HepG2 (cell line): Measurements from ENCODE around the gene BST2. TPM values are rescaled to one million over a fixed set of nuclear protein-coding genes. Genes with fewer than 3 reads are reported as not detected.

ENCODE experiments used
- ADNP ChIP-seq: sonication (generic); formaldehyde crosslinking; IDR thresholded peaks from 2 replicates; pipeline ENCODE4 v1.4.0; 2020; ENCODE audit warnings: missing genetic modification reagents
- ESRRA ChIP-seq: sonication (generic); formaldehyde crosslinking; IDR thresholded peaks from 2 replicates; pipeline ENCODE4 v1.5.1; 2020; ENCODE audit warnings: mild to moderate bottlenecking, low read depth, missing genetic modification reagents
- HNRNPK ChIP-seq: fragments of 200-400 bp; formaldehyde crosslinking; IDR thresholded peaks from 2 replicates; pipeline ENCODE4 v1.6.1; 2018; ENCODE audit warnings: low read length, low read depth, moderate library complexity, mild to moderate bottlenecking; ENCODE audit not compliant: poor library complexity, severe bottlenecking
- ISX ChIP-seq: sonication (generic); formaldehyde crosslinking; conservative IDR thresholded peaks from 2 replicates; pipeline ENCODE4 v1.5.0; 2020; ENCODE audit warnings: missing genetic modification reagents
- KAT2B ChIP-seq: fragments of 150-350 bp; IDR thresholded peaks from 2 replicates; pipeline ENCODE4 v1.6.1; 2014; ENCODE audit warnings: low read depth, low read length, borderline replicate concordance
- KLF6 ChIP-seq: IDR thresholded peaks from 2 replicates; pipeline ENCODE4 v1.8.0; 2016; ENCODE audit warnings: missing biosample characterization, missing genetic modification reagents
- RFX3 ChIP-seq: IDR thresholded peaks from 2 replicates; pipeline ENCODE4 v1.6.1; 2016; ENCODE audit warnings: missing biosample characterization, missing genetic modification reagents
- SRY ChIP-seq: sonication (generic); formaldehyde crosslinking; IDR thresholded peaks from 2 replicates; pipeline ENCODE4 v1.8.0; 2022; ENCODE audit warnings: mild to moderate bottlenecking, missing genetic modification reagents
- ZMYM3 ChIP-seq: sonication (generic); formaldehyde crosslinking; IDR thresholded peaks from 2 replicates; pipeline ENCODE4 v1.5.1; 2020; ENCODE audit warnings: mild to moderate bottlenecking, missing genetic modification reagents
- ZNF121 ChIP-seq: sonication (generic); formaldehyde crosslinking; IDR thresholded peaks from 2 replicates; pipeline ENCODE4 v1.5.0; 2020; ENCODE audit warnings: mild to moderate bottlenecking, missing genetic modification reagents
- ZNF263 ChIP-seq: sonication (generic); formaldehyde crosslinking; IDR thresholded peaks from 2 replicates; pipeline ENCODE4 v1.4.0; 2020; ENCODE audit warnings: missing genetic modification reagents
- ZNF337 ChIP-seq: sonication (generic); formaldehyde crosslinking; IDR thresholded peaks from 2 replicates; pipeline ENCODE4 v1.5.1; 2020; ENCODE audit warnings: missing genetic modification reagents, low read depth, mild to moderate bottlenecking, borderline replicate concordance
- ZNF350 ChIP-seq: sonication (generic); formaldehyde crosslinking; IDR thresholded peaks from 2 replicates; pipeline ENCODE4 v1.4.0; 2020; ENCODE audit warnings: mild to moderate bottlenecking, low read depth, missing genetic modification reagents, borderline replicate concordance
- ZNF607 ChIP-seq: sonication (generic); formaldehyde crosslinking; IDR thresholded peaks from 2 replicates; pipeline ENCODE4 v1.5.1; 2020; ENCODE audit warnings: missing genetic modification reagents, mild to moderate bottlenecking, borderline replicate concordance
- ZNF879 ChIP-seq: sonication (generic); formaldehyde crosslinking; IDR thresholded peaks from 2 replicates; pipeline ENCODE4 v1.8.1; 2023; ENCODE audit warnings: missing genetic modification reagents
- ZSCAN25 ChIP-seq: sonication (generic); formaldehyde crosslinking; IDR thresholded peaks from 2 replicates; pipeline ENCODE4 v1.8.0; 2022; ENCODE audit warnings: mild to moderate bottlenecking, missing genetic modification reagents
- polyA plus RNA-seq, 8 experiments: library from polyadenylated mRNA; depleted of rRNA in 3 of 8; stranded (reverse) in 7 of 8; unstranded in 1 of 8; fragments of >200 nt; fragmentation: Illumina TruSeq in 4 of 8; extraction: Trizol in 4 of 8; gene quantifications; 2 replicates each; pipeline versions ENCODE4 v1.2.1 to v1.2.3, GENCODE V29; 2011 to 2016; ENCODE audit warnings: low read depth in 4 of 8, missing spikeins in 1 of 8, mixed read lengths in 1 of 8; ENCODE audit not compliant: insufficient read depth in 1 of 8
- total RNA-seq, 5 experiments: library from RNA; depleted of rRNA; stranded (reverse); fragments of >200 nt; fragmentation: Illumina TruSeq; extraction: Trizol; gene quantifications; 2 replicates each; pipeline ENCODE4 v1.2.3, GENCODE V29; 2016; ENCODE audit warnings: low read depth in 1 of 5
- TF ChIP-seq, protein P1 (sequence below): sonication (generic); formaldehyde crosslinking; IDR thresholded peaks from 2 replicates; pipeline ENCODE4 v1.4.0; 2020; ENCODE audit warnings: missing genetic modification reagents
- TF ChIP-seq, protein P2 (sequence below): IDR thresholded peaks from 2 replicates; pipeline ENCODE4 v1.6.1; 2016; ENCODE audit warnings: missing compliant biosample characterization, missing genetic modification reagents, borderline replicate concordance
- TF ChIP-seq, protein P3 (sequence below): sonication (generic); formaldehyde crosslinking; IDR thresholded peaks from 2 replicates; pipeline ENCODE4 v1.4.0; 2020; ENCODE audit warnings: missing genetic modification reagents

BST2 gene
- total and polyA plus RNA-seq, 2 of the 13 experiments (the other 11 are each of a cell fraction or from before 2014, with no cell fraction given) = 58.8 to 93.8 TPM

- TF ChIP-seq, protein P1, sequence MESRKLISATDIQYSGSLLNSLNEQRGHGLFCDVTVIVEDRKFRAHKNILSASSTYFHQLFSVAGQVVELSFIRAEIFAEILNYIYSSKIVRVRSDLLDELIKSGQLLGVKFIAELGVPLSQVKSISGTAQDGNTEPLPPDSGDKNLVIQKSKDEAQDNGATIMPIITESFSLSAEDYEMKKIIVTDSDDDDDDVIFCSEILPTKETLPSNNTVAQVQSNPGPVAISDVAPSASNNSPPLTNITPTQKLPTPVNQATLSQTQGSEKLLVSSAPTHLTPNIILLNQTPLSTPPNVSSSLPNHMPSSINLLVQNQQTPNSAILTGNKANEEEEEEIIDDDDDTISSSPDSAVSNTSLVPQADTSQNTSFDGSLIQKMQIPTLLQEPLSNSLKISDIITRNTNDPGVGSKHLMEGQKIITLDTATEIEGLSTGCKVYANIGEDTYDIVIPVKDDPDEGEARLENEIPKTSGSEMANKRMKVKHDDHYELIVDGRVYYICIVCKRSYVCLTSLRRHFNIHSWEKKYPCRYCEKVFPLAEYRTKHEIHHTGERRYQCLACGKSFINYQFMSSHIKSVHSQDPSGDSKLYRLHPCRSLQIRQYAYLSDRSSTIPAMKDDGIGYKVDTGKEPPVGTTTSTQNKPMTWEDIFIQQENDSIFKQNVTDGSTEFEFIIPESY (CRISPR knock-in tag) = peak; percentile 94
- TF ChIP-seq RFX3 (no peak), ZNF263 (CRISPR knock-in tag) (peak; percentile 89), HNRNPK (peak; percentile 68), KLF6 (CRISPR knock-in tag) (no peak), ADNP (peak; percentile 75; the same call in 1 of the 2 replicates), ZNF121 (CRISPR knock-in tag) (peak; percentile 43; the same call in 1 of the 2 replicates), ISX (CRISPR knock-in tag) (no peak), ZNF337 (CRISPR knock-in tag) (no peak), ZNF350 (no peak), KAT2B (no peak), ZSCAN25 (CRISPR knock-in tag) (no peak), ZNF879 (no peak), SRY (CRISPR knock-in tag) (no peak), ESRRA (no peak), ZNF607 (no peak), ZMYM3 (peak; percentile 92)
- TF ChIP-seq, protein P2, sequence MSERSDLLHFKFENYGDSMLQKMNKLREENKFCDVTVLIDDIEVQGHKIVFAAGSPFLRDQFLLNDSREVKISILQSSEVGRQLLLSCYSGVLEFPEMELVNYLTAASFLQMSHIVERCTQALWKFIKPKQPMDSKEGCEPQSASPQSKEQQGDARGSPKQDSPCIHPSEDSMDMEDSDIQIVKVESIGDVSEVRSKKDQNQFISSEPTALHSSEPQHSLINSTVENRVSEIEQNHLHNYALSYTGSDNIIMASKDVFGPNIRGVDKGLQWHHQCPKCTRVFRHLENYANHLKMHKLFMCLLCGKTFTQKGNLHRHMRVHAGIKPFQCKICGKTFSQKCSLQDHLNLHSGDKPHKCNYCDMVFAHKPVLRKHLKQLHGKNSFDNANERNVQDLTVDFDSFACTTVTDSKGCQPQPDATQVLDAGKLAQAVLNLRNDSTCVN (CRISPR knock-in tag) = no peak
- TF ChIP-seq, protein P3, sequence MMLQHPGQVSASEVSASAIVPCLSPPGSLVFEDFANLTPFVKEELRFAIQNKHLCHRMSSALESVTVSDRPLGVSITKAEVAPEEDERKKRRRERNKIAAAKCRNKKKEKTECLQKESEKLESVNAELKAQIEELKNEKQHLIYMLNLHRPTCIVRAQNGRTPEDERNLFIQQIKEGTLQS (CRISPR knock-in tag) = no peak
- TF ChIP-seq, all 625 proteins: peak for 12
Measured at GRCh38 chr19:17394891-17395415, 10.5 kb downstream of the BST2 start (continued).
